ENCODE results near the gene SEMA5B.

SEMA5B gene

DNA sequence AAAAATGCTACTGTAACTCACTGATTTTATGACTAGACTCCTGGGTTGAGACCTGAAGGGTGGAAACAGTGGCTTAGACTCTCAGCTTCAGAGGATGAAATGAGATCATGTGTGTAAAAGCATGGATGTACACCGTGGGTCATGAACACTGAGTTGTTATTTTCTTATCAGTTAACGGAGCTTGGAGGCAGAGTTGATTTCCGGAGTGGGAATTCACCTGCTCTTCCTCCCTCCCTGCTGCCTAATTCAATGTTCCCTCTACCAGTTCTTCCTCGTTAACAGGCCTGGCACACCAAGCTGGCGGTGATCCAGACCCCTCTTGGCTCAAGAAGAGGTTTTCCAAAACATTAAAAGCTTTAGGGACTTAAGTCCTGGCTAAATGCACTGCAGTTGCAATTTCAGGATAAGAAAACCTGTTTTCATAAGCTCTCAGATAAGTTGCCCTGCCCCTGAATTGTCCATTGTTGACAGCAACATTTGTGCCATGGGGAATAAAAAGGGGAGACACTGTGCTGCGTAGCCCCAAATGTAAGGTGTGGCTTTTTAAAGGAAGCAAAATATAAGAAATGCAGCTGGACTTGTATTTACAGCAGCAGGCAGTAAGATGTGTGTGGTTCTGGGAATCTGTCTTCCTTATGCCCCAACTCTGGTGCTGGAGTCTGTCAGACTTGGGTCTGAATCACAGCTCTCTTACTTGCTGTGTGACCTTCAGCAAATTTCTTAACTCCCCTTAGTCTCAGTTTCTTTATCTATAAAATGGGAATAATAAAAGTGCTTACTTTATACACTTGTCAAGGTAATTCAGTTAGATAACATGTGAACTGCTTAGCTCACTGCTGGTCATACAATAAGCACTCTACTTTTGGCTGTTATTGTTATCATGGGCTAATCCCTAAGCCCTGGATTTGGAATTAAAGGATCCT, 49.2 kb upstream of the SEMA5B start (continued):
- TF ChIP-seq ZNF280D (tag by site-specific recombination; IDR thresholded peaks at IDR 0.05) (no peak), ZNF324 (tag by site-specific recombination; IDR thresholded peaks at IDR 0.05) (no peak), SP3 (tag by site-specific recombination; IDR thresholded peaks at IDR 0.05) (no peak), PATZ1 (tag by site-specific recombination; IDR thresholded peaks at IDR 0.05) (no peak), SALL2 (tag by site-specific recombination; IDR thresholded peaks at IDR 0.05; ENCODE audit: borderline replicate concordance) (no peak), OVOL3 (tag by site-specific recombination; IDR thresholded peaks at IDR 0.05) (no peak), ZNF645 (tag by site-specific recombination; IDR thresholded peaks at IDR 0.05) (no peak), ZSCAN16 (tag by site-specific recombination; IDR thresholded peaks at IDR 0.05) (no peak), ZNF202 (tag by site-specific recombination; IDR thresholded peaks at IDR 0.05; ENCODE audit: borderline replicate concordance) (no peak), BCL11B (tag by site-specific recombination; IDR thresholded peaks at IDR 0.05; ENCODE audit: low read depth) (no peak), PRDM2 (tag by site-specific recombination; IDR thresholded peaks at IDR 0.05; ENCODE audit: borderline replicate concordance) (no peak), ZBTB20 (tag by site-specific recombination; IDR thresholded peaks at IDR 0.05) (peak; percentile 45; the same call in 1 of the 2 replicates), TCF7L2 (IDR thresholded peaks at IDR 0.05; ENCODE audit: borderline replicate concordance, low read depth, low read length) (no peak), ZNF37A (tag by site-specific recombination; IDR thresholded peaks at IDR 0.05) (no peak), ZBTB49 (tag by site-specific recombination; IDR thresholded peaks at IDR 0.05; ENCODE audit: low read depth) (no peak), ZNF776 (tag by site-specific recombination; IDR thresholded peaks at IDR 0.05; ENCODE audit: borderline replicate concordance) (no peak), KLF17 (tag by site-specific recombination; IDR thresholded peaks at IDR 0.05) (no peak), ZNF747 (tag by site-specific recombination; IDR thresholded peaks at IDR 0.05) (no peak), ZNF223 (tag by site-specific recombination; IDR thresholded peaks at IDR 0.05) (no peak), ZEB2 (tag by site-specific recombination; IDR thresholded peaks at IDR 0.05) (no peak), HOXA7 (CRISPR knock-in tag; IDR thresholded peaks at IDR 0.05; ENCODE audit: borderline replicate concordance) (no peak), ZNF302 (tag by site-specific recombination; IDR thresholded peaks at IDR 0.05; ENCODE audit: low read depth) (no peak), SETDB1 (IDR thresholded peaks at IDR 0.05; ENCODE audit: insufficient read length, low read length) (no peak)

Measured in HEK293 (cell line).